ENCODE results near the gene CDC42EP3.

Gene CDC42EP3

DNA sequence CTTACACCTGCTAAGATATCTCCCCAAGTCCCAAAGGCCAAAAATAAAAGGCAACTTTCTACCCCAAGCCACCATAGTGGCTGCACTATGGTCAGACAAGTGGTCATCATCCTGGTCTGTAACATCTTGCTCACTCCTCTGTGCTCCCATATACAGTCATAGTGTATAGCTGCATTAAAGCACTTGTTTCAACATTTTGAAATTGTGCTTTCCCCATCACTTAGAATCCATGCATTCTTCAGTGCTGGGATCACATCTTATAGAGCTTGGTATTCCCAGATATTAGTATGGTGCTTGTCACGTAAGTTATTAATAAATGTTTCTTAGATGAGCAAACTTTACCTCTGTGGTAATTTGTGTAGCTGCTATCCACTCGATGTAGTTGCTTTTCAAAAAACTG, 40.4 kb upstream of the CDC42EP3 start:
- Histone ChIP-seq H3K27me3 (ENCODE audit: insufficient read depth, low read depth, severe bottlenecking) (no peaks in the 10 kb centered on the region), H3K27ac (no peak overlapping the region), H3K4me3 (ENCODE audit: low read depth, low read length) (no peak overlapping the region), H3K9me3 (ENCODE audit: severe bottlenecking) (peaks cover 4% of the 10 kb centered on the region), H3K36me3 (no peaks in the 10 kb centered on the region)
- TF ChIP-seq, protein P1, sequence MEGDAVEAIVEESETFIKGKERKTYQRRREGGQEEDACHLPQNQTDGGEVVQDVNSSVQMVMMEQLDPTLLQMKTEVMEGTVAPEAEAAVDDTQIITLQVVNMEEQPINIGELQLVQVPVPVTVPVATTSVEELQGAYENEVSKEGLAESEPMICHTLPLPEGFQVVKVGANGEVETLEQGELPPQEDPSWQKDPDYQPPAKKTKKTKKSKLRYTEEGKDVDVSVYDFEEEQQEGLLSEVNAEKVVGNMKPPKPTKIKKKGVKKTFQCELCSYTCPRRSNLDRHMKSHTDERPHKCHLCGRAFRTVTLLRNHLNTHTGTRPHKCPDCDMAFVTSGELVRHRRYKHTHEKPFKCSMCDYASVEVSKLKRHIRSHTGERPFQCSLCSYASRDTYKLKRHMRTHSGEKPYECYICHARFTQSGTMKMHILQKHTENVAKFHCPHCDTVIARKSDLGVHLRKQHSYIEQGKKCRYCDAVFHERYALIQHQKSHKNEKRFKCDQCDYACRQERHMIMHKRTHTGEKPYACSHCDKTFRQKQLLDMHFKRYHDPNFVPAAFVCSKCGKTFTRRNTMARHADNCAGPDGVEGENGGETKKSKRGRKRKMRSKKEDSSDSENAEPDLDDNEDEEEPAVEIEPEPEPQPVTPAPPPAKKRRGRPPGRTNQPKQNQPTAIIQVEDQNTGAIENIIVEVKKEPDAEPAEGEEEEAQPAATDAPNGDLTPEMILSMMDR (IDR thresholded peaks at IDR 0.05; ENCODE audit: low read depth, low read length) = no peak
- no peak for DNase-seq

- Histone ChIP-seq H3K36me3 (no peaks in the 10 kb centered on the region), H3K4me3 (ENCODE audit: low read depth, low read length) (no peak overlapping the region), H3K27me3 (ENCODE audit: insufficient read depth, low read depth, severe bottlenecking) (no peaks in the 10 kb centered on the region), H3K27ac (no peak overlapping the region), H3K9me3 (ENCODE audit: severe bottlenecking) (peaks cover 4% of the 10 kb centered on the region)
- no peak for DNase-seq
- TF ChIP-seq, protein P1 (IDR thresholded peaks at IDR 0.05; ENCODE audit: low read depth, low read length) = no peak
Observed at GRCh38 chr2:37711308-37711731, 39.9 kb upstream of the CDC42EP3 start.

- Histone ChIP-seq H3K9me3 (ENCODE audit: severe bottlenecking) (no peaks in the 10 kb centered on the region), H3K27me3 (ENCODE audit: insufficient read depth, low read depth, severe bottlenecking) (no peaks in the 10 kb centered on the region), H3K36me3 (no peaks in the 10 kb centered on the region), H3K4me3 (ENCODE audit: low read depth, low read length) (no peak overlapping the region), H3K27ac (no peak overlapping the region)
- DNase-seq = no peak
- TF ChIP-seq, protein P1 (IDR thresholded peaks at IDR 0.05; ENCODE audit: low read depth, low read length) = no peak
Observed at GRCh38 chr2:37709111-37709510, 37.7 kb upstream of the CDC42EP3 start.

- Histone ChIP-seq H3K27ac (no peak overlapping the region), H3K36me3 (no peaks in the 10 kb centered on the region), H3K9me3 (ENCODE audit: severe bottlenecking) (no peaks in the 10 kb centered on the region), H3K27me3 (ENCODE audit: insufficient read depth, low read depth, severe bottlenecking) (no peaks in the 10 kb centered on the region), H3K4me3 (ENCODE audit: low read depth, low read length) (no peak overlapping the region)
- no peak for DNase-seq
- TF ChIP-seq, protein P1 (IDR thresholded peaks at IDR 0.05; ENCODE audit: low read depth, low read length) = no peak
Observed at GRCh38 chr2:37708146-37708545, 36.7 kb upstream of the CDC42EP3 start.

DNA sequence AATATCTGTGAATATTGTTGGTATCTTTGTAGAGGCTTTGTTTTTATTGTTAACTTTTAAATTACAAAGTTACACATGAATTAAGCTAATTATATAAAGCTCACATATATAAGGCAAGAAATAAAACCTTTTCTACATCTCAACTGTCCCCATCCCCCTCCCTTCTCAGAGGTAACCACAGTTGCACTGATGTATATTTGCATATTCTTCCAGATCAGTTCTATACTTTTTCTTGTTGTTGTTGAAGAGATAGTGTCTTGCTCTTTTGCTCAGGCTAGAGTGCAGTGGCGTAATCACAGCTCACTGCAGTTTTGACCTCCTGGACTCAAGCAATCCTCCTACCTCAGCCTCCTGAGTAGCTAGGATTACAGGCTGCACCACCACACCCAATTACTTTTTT, 36.0 kb upstream of the CDC42EP3 start:
- no peak overlapping the region for H3K27ac ChIP-seq
- no peak for DNase-seq
- H3K4me3 ChIP-seq (ENCODE audit: low read depth, low read length) = no peak overlapping the region
- no peaks in the 10 kb centered on the region for H3K9me3 ChIP-seq (ENCODE audit: severe bottlenecking)
- no peaks in the 10 kb centered on the region for H3K27me3 ChIP-seq (ENCODE audit: insufficient read depth, low read depth, severe bottlenecking)
- TF ChIP-seq, protein P1 (IDR thresholded peaks at IDR 0.05; ENCODE audit: low read depth, low read length) = no peak
- no peaks in the 10 kb centered on the region for H3K36me3 ChIP-seq
